Stimulated activated naive CD4-positive, alpha-beta T cell treated with Interleukin-2 at 50 U/mL for 16 hours (primary cell): Measurements from ENCODE around the gene NBAS.
"Not testable (repeated sequence)": the region's sequence is repeated elsewhere in the genome, so short reads cannot be mapped to it uniquely, and the experiment has no call there.

Experiments used
- DNase-seq: peaks from one replicate; lab custom pipeline; 2025; lab: John Stamatoyannopoulos, UW

NBAS gene

DNA sequence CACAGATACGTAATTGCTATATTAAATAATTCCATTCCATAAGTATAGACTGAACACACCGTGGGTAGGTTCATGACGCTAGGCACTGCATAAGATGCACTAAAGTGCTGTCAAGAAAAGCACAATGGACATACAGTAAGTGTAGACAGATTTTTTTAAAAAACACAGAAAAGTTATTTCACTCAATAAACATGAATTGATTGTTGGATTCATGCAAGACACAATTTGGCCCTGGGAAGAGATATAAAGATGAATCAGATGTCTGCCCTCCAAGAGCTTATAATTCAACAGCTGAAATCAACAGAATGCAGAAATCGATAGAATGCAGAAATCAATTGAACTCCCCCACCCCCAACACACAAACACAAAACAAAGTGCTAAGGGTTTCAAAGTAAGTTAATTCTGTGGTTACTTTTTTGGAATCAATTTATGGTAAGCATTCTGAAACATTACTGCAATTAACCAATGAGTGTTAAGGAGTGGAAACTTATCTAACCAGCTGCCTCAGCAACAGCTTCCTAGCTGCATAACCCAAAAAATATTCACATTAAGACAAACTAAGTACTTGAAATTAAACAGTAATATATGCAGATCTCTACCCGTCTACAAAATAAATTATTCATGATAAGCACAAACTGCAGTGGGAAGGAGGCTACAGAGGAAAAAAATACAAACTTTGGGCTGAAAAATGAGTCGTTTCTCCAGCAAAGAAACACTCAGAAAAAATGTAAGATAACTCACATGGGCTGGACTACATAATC, 1.6 kb downstream of the NBAS start:
- DNase-seq = no peak

DNA sequence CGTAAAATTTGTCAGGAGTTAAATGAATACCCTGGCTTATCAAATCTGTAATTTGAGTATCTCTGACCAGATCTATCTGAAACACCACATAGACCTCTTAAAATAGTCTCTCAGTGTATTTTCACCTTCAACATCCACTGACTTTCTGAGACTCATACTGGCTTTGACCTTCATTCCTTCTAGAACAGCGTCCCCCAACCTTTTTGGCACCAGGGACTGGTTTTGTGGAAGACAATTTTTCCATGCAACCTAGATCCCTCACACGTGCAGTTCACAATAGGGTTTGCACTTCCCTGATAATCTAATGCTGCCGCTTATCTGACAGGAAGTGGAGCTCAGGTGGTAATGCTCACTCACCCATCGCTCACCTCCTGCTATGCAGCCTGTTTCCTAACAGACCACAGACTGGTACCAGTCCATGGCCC, 3.2 kb downstream of the NBAS start:
- DNase-seq = no peak

DNA sequence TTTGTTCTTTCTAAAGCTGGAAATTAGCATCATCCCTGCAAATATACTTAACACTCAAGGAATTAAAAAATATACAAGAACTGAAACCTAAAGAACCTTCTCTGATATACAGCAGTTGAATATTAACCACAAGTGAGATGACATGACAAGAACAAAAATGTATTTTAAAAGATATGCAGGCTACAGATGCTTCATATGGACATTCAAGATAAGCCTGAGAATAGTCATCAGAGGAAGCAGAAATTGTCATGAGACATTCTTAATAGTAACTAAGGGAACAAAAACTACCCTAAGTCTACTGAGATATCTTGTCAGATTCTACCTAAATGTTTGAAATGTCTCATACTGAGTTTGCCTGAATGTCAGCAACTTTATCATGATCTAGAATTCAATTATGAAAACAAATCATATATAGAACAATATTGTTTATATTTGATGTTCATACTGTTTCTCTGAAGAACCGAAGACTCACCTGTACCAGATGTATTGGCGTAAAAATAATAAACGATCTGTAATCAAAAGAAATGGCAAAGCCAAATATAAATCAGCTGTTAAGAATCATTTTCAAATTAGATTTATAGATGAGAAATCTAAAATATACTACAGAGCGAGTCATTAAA, 4.7 kb downstream of the NBAS start:
- no peak for DNase-seq

DNA sequence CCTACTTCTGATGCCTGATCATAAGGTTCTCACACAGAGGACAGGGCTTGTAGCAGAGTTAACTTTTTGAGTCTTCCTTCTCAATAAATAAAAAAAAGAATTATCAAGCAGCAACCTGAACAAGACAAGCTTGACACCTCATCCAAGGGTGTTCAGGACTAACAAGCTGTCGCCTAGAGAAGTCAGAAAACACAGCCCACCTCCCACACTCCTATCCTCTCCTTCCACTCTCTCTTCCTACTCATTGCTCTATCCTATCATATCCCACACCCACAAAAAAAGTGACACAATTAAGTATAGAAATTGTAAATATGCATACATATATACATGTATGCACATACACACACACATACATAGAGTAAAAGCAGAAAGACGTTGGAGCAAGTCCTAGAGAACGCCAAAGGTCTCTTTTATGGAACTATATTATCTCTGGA, 5.4 kb downstream of the NBAS start:
- DNase-seq = no peak

DNA sequence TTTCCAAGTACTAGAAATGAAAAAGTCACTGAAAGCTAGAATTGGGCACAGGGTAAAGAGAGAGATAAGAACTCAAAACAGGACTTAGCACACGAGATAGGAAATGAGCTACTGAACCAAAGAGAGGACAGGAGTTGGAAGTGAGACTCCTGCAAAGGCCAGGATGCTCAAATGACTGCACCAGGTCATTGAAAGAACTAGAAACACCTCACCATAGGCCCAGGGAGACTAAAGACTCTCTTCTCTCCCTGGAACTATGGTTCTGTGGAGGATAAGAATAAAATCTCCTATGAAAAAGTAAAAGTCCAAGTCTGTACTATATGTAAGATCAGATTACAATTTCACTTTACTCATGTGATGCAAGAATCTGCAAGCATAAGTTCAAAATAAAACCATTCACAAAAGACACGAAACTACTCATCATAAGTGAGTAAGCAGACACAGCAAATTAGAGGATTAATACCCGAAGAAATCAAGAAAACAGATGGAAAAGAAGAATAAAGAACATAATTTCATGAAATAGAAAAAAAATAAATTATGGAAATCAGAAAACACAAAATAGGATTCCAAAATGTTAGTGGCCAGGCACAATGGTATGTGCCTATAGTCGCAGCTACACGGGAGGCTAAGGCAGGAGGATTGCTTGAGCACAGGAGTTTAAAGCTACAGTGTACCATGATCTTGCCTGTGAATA, 6.5 kb downstream of the NBAS start:
- DNase-seq = no peak

DNA sequence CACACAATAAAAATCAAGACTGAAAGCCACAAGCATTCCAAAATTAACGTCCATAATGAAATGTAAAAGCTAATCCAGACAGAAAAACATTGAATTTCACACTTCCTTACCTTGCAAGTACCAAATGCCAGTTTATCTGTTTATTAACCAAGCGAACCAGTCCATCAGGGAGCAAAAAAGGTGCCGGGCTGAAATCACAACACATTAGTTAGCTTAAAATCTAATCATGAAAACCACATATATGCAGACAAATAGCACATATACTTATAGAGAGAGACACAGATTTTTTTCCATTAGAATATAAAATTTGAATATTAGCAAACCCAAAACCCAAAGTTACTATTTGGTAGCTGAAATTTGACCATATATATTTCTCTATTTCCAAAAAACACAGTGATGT, 7.2 kb downstream of the NBAS start:
- DNase-seq = no peak

DNA sequence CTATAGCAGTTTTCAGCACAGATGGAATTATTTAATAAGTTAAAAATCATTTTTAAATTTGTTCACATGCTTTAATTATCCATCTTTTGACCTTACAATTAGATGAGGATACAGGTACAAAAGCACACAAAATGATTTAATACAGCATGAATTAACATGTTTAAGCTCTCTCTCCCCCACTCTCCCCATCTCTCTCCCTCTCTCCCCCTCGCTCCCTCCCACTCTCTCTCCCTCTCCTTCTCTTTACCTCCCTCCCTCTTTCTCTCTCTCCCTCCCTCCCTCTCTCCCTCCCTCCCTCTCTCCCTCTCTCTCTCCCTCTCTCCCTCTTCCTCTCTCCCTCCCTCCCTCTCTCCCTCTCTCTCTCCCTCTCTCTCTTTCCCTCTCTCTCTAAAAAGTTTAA, 7.6 kb downstream of the NBAS start:
- DNase-seq = no peak

DNA sequence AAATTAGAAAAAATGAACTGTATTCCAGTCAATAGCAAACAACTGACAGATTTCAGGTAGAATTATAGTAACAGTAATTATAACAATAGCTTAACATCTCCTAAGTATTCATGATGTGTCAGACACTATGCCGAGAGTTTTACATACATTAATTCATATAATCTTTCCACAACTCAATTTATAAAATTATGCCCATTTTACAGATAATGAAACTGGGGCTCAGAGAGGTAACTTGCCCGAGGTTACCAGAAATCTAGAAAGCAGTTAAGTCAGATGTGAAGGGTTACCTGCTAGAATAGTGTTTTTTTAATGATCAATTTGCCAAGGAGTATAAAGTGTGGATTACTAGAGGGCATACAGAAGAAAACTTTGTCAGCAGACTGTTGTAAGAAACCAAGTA, 12.2 kb downstream of the NBAS start:
- no peak for DNase-seq

DNA sequence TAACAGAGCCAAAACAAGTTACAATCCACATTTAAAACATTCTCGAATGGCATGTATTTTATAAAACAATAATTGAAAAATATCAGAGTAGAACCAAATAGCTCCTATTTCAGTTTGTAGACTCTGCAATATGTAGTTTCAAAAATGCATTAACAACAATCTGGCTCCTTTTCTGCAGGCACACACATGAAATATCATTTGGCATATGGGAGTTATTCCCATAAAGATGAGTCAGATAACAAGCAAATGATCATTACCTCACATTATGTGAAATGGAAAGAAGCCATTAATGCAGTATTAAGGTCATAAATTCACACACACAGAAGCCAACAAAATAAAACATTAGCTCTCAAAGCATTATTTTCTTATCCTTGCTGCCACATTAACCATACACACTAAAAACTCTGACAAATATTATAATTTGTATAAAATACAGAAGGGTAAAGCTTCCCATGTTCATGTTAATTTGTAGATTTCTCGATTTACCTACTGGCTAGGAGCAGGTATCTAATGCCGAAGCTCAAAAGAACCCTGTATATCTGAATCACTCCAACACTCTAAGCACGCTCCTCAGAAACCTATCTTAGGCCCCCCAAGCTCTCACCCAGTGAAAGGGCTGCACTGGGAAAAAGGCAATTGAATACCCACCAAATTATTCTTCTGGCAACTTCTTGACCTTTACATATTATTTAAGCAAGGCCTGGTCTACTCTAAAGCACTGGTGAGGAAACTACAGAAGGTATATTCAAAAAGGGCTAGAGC, 13.8 kb downstream of the NBAS start:
- no peak for DNase-seq

DNA sequence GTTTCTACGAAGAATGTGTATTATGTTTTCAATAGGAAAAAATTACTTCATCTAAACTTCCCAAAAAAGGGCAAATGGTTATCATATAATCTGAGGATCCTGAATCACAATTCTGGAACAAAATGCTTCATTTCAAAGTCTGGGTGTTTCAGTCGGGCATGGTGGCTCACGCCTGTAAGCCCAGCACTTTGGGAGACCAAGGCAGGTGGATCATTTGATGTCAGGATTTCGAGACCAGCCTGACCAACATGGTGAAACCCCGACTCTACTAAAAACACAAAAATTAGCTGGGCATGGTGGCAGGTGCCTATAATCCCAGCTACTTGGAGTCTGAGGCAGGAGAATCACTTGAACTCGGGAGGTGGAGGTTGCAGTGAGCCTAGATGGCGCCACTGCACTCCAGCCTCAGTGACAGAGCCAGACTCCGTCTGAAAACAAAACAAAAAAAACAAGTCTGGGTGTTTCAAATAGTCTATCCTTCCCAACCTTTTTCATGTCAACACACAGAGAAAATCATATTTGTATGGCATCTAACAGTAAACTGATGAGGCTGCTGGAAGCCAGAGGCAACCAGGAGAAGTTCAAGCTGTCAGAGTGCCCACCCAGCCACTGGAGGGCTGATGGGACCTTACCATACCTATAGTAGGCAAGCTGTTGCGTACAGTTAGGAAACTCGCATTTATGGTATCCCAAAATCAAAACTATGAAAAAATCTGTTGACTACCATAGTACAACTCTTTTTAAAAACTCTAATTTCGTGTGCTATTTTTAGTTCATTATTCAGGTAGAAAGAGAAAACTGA, 14.6 kb downstream of the NBAS start:
- DNase-seq = no peak

DNA sequence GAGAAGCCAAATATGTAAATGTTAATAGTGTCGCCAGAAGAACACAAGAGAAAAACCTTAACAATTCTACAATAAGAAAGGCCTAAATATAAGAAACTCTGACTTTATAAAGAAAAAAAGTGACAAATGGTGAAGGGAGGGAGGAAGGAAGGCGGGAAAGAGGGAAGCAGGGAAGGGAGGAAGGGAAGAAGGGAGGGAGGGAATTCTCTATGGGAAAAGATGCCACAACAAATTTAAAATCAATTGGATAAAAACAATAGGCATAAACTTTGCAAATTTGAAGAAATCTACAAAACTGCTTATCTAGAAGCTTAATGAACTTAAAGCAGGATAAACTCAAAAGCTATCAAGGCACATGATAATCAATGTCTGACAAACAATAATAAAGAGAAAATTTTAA, 16.9 kb downstream of the NBAS start:
- DNase-seq = no peak

DNA sequence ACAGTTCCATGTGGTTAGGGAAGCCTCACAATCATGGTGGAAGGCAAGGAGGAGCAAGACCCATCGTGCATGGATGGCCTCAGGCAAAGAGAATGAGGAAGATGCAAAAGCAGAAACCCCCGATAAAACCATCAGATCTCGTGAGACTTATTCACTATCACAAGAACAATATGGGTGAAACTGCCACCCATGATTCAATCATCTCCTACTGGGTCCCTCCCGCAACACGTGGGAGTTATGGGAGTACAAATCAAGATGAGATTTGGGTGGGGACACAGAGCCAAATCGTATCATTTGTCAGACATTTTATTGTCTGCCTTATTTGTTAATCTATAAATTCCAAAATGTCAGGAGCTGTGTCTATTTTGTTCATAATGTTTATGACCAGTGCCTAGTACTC, 17.6 kb downstream of the NBAS start:
- no peak for DNase-seq

DNA sequence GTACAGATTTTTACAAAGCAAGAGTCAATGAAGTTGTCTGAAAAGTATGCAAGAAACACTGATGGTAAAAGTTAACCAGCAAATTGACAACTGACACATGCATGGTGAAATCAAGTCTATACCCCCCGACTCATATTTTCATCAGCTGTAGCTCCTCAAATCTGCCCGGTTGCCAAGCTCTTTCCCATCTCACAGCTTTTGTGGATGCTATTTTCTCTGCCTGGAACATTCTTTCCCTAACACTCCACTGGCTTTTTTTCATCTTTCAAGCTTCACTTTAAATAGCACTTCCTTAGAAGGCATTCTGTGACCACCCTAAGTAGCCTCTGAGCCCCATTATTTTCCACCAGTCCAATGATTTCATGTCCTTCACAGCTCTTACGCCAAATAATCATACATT, 18.1 kb downstream of the NBAS start:
- DNase-seq = no peak

DNA sequence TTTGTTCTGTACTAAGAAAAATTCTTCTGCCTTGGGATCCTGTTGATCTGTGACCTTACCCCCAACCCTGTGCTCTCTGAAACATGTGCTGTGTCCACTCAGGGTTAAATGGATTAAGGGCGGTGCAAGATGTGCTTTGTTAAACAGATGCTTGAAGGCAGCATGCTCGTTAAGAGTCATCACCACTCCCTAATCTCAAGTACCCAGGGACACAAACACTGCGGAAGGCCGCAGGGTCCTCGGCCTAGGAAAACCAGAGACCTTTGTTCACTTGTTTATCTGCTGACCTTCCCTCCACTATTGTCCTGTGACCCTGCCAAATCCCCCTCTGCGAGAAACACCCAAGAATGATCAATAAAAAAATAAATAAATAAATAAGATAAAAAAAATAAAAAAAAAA, 18.9 kb downstream of the NBAS start:
- DNase-seq = not testable (repeated sequence)

DNA sequence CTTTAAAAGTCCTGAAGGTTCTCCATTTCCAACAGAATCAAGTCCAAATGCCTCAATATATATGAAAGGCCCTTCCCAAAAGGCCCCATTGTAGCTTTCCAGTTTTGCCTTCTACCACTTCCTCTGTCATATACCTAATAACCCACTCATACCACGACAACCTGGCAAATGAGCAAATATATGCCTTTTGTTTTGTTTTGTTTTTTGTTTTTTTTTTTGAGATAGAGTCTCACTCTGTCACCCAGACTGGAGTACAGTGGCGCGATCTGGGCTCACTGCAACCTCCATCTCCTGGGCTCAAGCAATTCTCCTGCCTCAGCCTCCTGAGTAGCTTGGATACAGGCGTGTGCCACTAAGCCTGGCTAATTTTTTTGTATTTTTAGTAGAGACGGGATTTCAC, 20.6 kb downstream of the NBAS start:
- DNase-seq = not testable (repeated sequence)

DNA sequence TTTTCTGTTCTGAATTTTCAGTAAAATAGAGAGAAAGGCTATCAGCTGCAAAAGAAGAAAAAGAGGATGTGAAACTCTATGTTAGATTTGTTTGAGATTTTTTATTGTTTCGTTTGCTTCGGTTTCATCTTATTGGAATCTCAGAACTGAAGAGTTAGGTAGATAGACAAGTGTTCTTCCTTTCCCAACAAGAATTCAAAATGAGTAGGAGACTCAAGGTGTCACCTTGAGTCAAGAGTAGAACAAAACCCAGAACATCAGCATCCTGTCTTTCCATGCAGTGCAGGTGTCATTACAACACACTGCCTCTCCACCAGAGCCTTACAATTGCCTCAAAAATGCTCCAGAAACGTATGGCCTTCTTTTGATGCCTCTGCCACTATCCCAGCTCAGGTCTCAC, 21.1 kb downstream of the NBAS start:
- DNase-seq = no peak

DNA sequence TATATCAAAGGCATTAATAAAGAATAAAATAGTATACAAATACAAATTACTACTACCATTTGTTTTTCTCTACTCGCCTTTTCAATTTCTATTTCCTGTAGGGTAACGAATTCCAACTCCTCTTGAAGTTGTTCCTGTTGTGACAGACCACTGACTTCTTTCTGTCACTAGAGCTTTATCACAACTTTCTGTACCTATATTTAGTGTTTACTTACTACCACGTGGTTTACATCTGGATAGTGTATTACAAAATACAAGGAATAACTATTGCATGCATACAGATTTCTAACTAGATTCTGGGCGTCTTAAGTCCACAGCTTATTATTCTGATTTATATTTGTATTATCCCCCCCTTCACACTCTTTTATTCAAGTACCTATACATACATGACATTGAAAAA, 22.3 kb downstream of the NBAS start:
- no peak for DNase-seq

DNA sequence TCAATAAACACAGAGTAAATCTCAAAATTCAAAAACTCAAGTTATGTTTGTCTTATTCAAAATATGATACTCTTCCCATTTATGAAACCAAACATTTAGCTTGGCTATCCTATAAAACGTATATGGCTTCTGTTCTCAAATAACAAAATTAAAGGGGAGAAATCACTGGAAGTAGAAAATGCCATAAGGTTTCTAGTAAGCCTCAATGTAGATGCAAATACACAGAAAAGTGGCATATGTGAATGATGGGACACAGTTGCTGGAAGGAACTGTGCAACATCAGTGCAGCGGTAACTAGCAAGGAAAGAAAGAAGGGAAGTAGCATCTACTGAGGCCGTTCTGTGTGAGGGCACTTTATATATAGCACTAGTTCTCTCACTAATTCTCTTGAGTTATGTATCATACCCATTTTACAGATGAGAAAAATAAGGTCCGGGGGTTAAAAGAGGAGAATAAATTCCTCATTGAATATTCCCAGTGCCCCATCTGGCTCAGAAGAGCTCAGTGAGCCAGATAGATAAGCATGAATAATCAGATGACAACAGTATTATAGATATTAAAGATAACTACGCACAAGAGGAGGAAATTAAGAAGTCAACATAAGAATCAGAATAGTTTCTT, 27.2 kb downstream of the NBAS start:
- no peak for DNase-seq

DNA sequence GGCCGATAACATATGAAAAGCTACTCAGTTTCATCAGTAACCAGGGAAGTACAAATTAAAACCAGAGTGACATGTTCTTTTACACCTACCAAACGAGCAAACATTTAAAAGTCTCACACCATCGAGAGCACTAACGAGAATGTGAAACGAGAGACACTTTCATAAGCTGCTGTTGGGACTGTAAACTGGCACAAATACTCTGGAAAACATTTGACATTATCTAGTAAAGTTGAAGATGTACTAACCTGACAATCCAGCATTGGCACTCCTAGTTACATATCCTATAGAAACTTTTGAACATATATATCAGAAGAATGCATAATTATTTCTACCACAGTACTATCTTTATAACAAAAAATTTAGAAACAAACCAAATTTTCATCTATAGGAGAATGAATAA, 28.1 kb downstream of the NBAS start:
- no peak for DNase-seq

DNA sequence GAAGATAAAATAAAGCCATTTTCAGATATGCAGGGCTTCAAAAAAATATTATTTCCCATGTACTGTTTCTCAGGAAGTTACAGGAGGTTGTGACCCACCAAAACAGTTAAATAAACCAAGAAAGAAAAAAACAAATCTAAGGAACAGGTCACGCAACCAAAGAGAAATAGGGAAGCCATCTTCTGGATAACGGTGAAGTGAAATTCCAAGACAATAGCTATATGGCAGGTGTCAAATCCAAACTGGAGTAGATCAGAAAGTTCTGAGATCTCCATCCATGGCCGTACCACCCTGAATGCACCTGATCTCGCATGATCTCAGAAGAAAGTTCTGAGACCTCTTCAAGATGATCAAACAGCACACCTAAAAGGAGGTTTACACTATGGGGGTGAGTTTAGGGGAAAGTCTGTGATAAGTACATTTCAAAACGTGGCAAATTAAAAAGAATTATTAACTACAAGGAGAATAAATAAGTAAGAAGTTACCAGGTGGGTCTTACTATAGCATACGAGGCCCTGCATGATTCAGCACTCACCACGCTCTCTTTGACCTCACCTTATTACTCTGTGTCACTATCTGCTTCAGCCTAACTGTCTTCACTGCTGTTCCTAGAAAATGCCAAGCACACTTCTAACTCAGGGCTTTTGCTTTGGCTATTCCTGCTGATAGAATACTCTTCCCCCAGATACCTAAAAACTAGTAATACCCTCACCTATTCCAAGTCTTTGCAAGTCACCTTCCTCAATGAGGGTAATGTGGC, 29.9 kb downstream of the NBAS start:
- DNase-seq = no peak
